ENCODE data around the gene RNF168. TPM values are rescaled to one million over a fixed set of nuclear protein-coding genes. Genes with fewer than 3 reads are reported as not detected.

RNF168 gene
- total RNA-seq, 1 experiment from 2014 or later = 18.9 TPM

DNA sequence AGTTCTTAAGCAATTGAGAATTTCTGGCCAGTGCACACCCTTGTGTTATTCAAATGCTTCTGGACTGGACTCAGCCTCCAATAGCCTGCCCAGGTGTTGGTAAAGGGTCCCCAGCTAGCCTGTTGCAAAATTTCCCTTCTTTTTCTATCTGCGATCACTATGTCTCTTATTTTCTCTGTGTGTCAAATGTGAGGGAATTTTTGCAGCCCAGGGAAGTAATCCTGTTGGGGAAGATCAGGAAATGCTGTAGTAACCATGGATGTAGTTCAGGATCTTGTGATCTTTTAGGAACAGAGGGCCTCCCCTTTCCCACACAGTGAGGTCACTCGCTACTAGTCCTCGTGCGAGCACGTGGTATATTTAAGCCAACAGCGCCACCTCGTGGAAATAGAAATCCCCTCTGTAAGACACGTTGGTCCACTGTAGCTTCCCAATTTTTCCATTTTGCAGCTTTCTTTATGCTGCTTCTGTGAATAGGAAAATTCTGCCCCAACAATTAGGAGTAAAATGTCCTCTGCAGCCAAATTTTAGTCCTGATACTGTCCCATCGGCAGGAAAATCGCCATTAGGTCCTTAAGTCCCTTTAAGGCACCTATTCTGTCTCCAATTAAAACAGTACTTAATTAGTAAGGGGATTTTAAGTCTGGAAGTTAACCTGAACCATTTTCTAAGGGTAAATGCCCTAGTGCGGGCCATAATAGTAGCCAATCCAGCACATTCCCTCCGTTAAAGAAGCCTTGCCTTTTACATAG is 15.6 kb upstream of the RNF168 start:
- peaks cover 32% of the 10 kb centered on the region for H3K9me3 ChIP-seq
- H3K4me1 Mint-ChIP-seq (ENCODE audit: low read depth, unreplicated experiment) = no peaks in the 10 kb centered on the region
- H3K27me3 Mint-ChIP-seq (ENCODE audit: insufficient read depth, unreplicated experiment) = no peaks in the 10 kb centered on the region
- no TSS peak for BruUV-seq (replicated peaks)
- no peaks in the 10 kb centered on the region for H3K36me3 ChIP-seq (ENCODE audit: control insufficient read depth, insufficient read depth, low read length)
- no peak overlapping the region for H3K27ac Mint-ChIP-seq (ENCODE audit: unreplicated experiment)
- peaks cover 48% of the 10 kb centered on the region for H3K9me3 Mint-ChIP-seq (ENCODE audit: unreplicated experiment)
- ChIA-PET POLR2A (no interaction called here), CTCF (no interaction called here)
- no peak overlapping the region for H3K4me3 Mint-ChIP-seq (ENCODE audit: unreplicated experiment)
- no peaks in the 10 kb centered on the region for H3K36me3 Mint-ChIP-seq (ENCODE audit: insufficient read depth, unreplicated experiment)
- no peaks in the 10 kb centered on the region for H3K27me3 ChIP-seq (replicated peaks; ENCODE audit: control insufficient read depth, insufficient read depth, low read length)
- TF ChIP-seq, protein P1, sequence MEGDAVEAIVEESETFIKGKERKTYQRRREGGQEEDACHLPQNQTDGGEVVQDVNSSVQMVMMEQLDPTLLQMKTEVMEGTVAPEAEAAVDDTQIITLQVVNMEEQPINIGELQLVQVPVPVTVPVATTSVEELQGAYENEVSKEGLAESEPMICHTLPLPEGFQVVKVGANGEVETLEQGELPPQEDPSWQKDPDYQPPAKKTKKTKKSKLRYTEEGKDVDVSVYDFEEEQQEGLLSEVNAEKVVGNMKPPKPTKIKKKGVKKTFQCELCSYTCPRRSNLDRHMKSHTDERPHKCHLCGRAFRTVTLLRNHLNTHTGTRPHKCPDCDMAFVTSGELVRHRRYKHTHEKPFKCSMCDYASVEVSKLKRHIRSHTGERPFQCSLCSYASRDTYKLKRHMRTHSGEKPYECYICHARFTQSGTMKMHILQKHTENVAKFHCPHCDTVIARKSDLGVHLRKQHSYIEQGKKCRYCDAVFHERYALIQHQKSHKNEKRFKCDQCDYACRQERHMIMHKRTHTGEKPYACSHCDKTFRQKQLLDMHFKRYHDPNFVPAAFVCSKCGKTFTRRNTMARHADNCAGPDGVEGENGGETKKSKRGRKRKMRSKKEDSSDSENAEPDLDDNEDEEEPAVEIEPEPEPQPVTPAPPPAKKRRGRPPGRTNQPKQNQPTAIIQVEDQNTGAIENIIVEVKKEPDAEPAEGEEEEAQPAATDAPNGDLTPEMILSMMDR (IDR thresholded peaks at IDR 0.05; ENCODE audit: insufficient read depth in 1 of 2, low read depth in 1 of 2, low read length in 1 of 2, severe bottlenecking in 1 of 2, unreplicated experiment in 1 of 2) = peak; percentile 0 to 36
- intact Hi-C loops (cut with micrococcal nuclease; ENCODE audit: unreplicated experiment) = loop anchor here (1.0 kb wide), 1 partner anchor 266 kb away; no protein-coding TSS in a partner anchor
- DNase-seq = peak; percentile 63
- no peaks in the 10 kb centered on the region for H3K4me1 ChIP-seq
- no peak overlapping the region for H3K4me3 ChIP-seq (ENCODE audit: low read depth, low read length)

DNA sequence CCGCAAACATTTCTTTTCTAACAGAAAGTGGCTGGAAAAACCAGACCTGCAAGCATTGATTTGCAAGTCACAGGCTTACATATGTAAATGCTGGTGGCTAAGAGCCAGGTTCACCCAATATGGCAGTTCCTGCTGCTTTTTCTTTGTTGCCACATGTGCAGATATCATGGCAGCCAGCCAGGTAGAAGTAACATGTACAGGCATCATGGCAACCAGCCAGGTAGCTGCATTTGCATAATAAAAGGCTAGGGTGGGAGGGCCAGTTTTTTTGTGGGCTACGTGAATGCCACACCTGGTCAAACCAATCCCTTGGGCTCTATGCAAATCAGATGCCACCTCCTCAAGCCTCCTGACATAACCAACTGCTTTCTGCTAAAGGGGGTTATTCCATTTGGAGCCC is 14.4 kb upstream of the RNF168 start:
- no peak overlapping the region for H3K4me3 ChIP-seq (ENCODE audit: low read depth, low read length)
- no peak overlapping the region for H3K4me3 Mint-ChIP-seq (ENCODE audit: unreplicated experiment)
- POLR2A ChIA-PET = no interaction called here
- no peaks in the 10 kb centered on the region for H3K36me3 ChIP-seq (ENCODE audit: control insufficient read depth, insufficient read depth, low read length)
- TF ChIP-seq, protein P1 (IDR thresholded peaks at IDR 0.05; ENCODE audit: insufficient read depth in 1 of 2, low read depth in 1 of 2, low read length in 1 of 2, severe bottlenecking in 1 of 2, unreplicated experiment in 1 of 2) = no peak
- no peaks in the 10 kb centered on the region for H3K27me3 Mint-ChIP-seq (ENCODE audit: insufficient read depth, unreplicated experiment)
- no peaks in the 10 kb centered on the region for H3K27me3 ChIP-seq (replicated peaks; ENCODE audit: control insufficient read depth, insufficient read depth, low read length)
- BruUV-seq (replicated peaks) = no TSS peak
- no peaks in the 10 kb centered on the region for H3K4me1 ChIP-seq
- no peak for DNase-seq
- CTCF ChIA-PET = no interaction called here
- H3K27ac Mint-ChIP-seq (ENCODE audit: unreplicated experiment) = no peak overlapping the region
- peaks cover 32% of the 10 kb centered on the region for H3K9me3 ChIP-seq
- no peaks in the 10 kb centered on the region for H3K36me3 Mint-ChIP-seq (ENCODE audit: insufficient read depth, unreplicated experiment)
- intact Hi-C loops (cut with micrococcal nuclease; ENCODE audit: unreplicated experiment) = no loop called here
- H3K4me1 Mint-ChIP-seq (ENCODE audit: low read depth, unreplicated experiment) = no peaks in the 10 kb centered on the region
- H3K9me3 Mint-ChIP-seq (ENCODE audit: unreplicated experiment) = peaks cover 48% of the 10 kb centered on the region

DNA sequence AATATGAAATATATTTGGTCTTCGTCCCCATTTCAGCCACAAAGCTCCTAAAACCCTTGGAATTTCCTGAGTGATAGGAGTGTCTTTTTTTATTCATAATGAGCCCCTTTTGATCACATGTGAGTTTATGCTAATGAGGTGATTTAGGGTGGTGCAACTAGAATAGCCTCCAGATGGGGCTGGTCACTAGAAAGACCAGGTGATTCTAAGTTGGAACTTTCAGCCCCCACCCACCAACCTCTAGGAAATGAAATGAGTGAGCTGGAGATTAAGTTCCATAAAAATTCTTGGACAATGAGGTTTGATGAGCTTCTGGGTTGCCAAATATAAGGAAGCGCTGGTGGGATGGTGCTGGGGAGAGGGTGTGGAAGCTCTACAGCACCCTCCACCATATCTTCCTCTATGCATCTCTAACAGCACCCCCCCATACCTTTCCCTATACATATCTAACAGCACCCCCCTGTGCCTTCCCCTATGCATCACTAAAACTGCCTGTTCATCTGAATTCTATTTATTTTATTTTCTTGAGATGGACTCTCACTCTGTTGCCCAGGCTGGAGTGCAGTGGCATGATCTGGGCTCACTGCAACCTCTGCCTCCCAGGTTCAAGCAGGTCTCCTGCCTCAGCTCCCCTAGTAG is 13.7 kb upstream of the RNF168 start:
- no peak overlapping the region for H3K4me3 ChIP-seq (ENCODE audit: low read depth, low read length)
- H3K9me3 ChIP-seq = peaks cover 32% of the 10 kb centered on the region
- H3K4me1 Mint-ChIP-seq (ENCODE audit: low read depth, unreplicated experiment) = no peaks in the 10 kb centered on the region
- TF ChIP-seq, protein P1 (IDR thresholded peaks at IDR 0.05; ENCODE audit: insufficient read depth in 1 of 2, low read depth in 1 of 2, low read length in 1 of 2, severe bottlenecking in 1 of 2, unreplicated experiment in 1 of 2) = no peak
- DNase-seq = no peak
- H3K27me3 ChIP-seq (replicated peaks; ENCODE audit: control insufficient read depth, insufficient read depth, low read length) = no peaks in the 10 kb centered on the region
- H3K4me1 ChIP-seq = no peaks in the 10 kb centered on the region
- ChIA-PET CTCF (no interaction called here), POLR2A (no interaction called here)
- no peak overlapping the region for H3K4me3 Mint-ChIP-seq (ENCODE audit: unreplicated experiment)
- no peaks in the 10 kb centered on the region for H3K36me3 ChIP-seq (ENCODE audit: control insufficient read depth, insufficient read depth, low read length)
- peaks cover 48% of the 10 kb centered on the region for H3K9me3 Mint-ChIP-seq (ENCODE audit: unreplicated experiment)
- H3K27me3 Mint-ChIP-seq (ENCODE audit: insufficient read depth, unreplicated experiment) = no peaks in the 10 kb centered on the region
- no TSS peak for BruUV-seq (replicated peaks)
- intact Hi-C loops (cut with micrococcal nuclease; ENCODE audit: unreplicated experiment) = no loop called here
- H3K27ac Mint-ChIP-seq (ENCODE audit: unreplicated experiment) = no peak overlapping the region
- H3K36me3 Mint-ChIP-seq (ENCODE audit: insufficient read depth, unreplicated experiment) = no peaks in the 10 kb centered on the region
